Activated CD8-positive, alpha-beta memory T cell treated with anti-CD3 and anti-CD28 coated beads, Interleukin-2, amount 50 U/mL, for 24 hours (primary cell): Measurements from ENCODE around the gene EWSR1.
"Not testable (repeated sequence)": the region's sequence is repeated elsewhere in the genome, so short reads cannot be mapped to it uniquely, and the experiment has no call there.

ENCODE experiments used
- DNase-seq: peaks from one replicate; pipeline ENCODE4 v3.0.0-alpha.2; 2020; ENCODE audit errors: extremely low read depth

The EWSR1 gene

GRCh38 chr22:29267858-29268510 is at the start of gene EWSR1, which contains the start of gene RHBDD3:
Gene EWSR1 (plus strand): TSS chr22:29268268. CDS start chr22:29268337, 69 bp downstream.
Gene RHBDD3 (minus strand): TSS chr22:29267981. CDS start chr22:29265626, 2,355 bp downstream.
- peak; percentile 88 for DNase-seq

DNA sequence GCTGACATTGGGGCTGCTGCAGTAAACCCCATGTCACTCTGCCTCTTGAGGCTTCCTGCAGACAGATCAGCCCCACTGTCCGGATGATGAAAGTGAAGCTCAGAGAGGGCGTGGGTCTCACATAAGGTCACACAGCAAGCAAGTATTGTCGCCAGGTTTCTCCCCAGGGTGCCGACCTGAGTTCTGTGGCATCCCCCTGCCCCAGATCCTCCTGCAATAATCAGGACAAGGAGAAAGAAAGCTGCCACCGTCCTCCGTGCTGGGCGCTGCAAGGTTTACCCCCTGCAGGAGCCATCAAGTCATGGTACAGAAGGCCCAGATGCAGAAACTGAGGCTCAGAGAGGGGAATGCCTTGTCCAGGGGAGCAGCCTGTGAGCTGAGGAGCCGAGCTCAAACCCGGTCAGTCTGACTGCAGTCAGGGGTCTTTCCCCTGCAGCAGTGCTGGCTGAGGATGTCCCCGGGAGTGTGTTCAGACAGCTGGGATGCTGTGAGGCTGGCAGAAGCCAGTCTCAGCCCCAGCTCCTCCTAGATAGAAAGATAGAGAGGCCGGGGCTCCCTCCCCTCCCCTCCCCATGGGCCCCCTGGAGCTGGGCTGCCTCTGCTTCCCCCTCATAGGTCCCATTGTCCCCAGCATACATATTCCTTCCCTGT is 49.2 kb upstream of the EWSR1 start:
- DNase-seq = no peak

DNA sequence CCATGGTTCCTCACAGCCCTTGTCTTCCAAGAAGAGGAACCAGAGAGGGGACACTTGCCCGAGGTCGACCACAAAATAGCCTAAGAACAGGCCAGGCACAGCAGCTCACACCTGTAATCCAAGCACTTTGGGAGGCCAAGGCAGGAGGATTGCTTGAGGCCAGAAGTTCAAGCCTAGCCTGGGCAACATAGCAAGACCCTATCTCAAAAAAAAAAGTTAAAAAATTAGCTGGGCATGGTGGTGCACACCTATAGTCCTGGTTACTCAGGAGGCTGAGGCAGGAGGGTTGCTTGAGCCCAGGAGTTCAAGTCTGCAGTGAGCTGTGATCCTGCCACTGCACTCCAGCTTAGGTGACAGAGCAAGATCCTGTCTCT is 48.7 kb upstream of the EWSR1 start:
- not testable (repeated sequence) for DNase-seq

- DNase-seq = no peak
These were observed 48.0 kb upstream of the EWSR1 start for GRCh38 chr22:29219881-29220670.

GRCh38 chr22:29224121-29224858 is 43.8 kb upstream of the EWSR1 start:
- no peak for DNase-seq

DNA sequence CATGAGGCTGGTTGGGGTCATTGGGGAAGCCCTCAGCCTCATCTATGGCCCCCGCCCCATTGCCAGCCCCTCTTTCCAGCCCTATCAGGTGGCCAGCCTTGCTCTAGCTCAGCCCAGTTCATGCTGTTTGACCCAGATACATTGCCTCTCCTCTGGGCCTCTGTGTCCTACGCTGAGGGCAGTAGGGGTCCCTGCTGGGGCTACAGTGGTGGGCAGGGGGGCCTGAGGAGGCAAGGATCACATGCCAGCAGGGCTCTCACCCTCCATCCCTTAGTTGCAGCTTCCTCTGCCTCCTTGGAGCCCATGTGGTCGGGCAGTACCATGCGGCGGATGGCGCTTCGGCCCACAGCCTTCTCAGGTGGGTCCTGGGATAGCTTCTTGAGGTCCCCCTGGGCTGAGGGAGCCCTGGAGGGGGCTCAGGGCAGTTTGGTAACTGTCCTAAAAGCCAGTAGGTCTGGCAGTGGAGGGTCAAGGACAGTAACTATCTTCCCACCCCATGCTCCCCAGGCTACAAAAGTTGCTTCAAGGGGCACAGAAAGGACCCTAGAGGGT is 43.1 kb upstream of the EWSR1 start:
- no peak for DNase-seq

DNA sequence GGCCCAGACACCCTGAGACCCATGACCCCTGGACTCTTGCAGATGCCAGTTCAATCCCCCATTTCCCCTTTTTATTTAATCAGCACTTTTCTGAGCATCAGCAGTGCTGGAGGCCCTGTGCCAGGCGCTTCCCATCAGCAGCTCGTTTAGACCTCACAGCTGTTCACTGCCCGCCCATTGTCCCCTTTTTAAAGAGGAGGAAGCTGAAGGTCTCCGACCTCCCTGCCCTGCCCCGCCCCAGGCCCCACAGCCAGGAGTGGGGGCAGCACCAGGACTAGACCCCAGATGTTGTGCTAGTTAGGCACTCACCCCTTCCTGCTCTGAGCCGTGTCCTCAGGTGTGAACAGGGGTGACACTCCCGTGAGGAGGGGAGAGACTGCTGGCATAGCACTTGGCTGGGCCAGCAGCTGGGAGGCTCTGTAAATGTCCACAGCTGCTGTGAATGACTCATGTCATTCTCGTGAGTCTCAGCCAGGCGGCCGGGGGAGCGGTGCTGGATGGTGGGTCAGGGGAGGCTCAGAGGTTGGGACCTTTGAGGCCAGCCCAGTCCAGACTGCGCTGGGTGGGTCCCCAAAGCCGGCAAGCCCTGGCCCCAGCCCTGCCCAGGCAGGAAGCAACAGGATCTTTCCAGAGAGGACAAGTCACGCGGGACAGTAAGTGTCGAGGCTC is 42.5 kb upstream of the EWSR1 start:
- DNase-seq = no peak

DNA sequence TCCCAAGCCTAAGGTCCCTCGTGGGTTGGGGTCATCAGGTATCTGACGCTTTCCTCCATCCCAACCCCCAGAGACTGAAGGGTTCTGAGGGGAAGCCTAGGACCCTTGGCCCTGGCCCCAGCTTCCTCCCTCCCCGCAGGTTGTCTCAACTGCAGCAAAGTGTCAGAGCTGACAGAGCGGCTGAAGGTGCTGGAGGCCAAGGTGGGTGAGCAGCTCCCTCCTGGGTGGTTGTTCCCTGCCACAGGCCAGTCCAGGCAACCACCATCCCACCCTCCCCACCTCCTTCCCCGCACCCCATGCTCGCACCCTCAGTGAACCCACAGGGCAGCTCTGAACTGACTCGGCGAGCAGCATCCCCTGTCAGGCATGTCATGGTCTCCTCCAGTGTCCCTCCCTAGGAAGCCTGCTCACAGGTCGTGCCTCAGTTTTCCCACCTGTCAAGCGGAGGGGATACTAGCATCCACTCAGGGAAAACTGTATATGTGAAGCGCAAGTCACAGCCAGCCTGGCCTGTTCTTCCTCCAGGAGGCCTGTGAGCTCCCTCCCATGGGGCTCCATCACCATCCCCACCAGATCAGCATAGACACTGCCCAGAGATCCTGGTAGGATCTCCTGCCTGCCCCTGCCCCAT is 41.6 kb upstream of the EWSR1 start:
- no peak for DNase-seq

GRCh38 chr22:29230972-29231875 is 36.8 kb upstream of the EWSR1 start:
- DNase-seq = no peak

DNA sequence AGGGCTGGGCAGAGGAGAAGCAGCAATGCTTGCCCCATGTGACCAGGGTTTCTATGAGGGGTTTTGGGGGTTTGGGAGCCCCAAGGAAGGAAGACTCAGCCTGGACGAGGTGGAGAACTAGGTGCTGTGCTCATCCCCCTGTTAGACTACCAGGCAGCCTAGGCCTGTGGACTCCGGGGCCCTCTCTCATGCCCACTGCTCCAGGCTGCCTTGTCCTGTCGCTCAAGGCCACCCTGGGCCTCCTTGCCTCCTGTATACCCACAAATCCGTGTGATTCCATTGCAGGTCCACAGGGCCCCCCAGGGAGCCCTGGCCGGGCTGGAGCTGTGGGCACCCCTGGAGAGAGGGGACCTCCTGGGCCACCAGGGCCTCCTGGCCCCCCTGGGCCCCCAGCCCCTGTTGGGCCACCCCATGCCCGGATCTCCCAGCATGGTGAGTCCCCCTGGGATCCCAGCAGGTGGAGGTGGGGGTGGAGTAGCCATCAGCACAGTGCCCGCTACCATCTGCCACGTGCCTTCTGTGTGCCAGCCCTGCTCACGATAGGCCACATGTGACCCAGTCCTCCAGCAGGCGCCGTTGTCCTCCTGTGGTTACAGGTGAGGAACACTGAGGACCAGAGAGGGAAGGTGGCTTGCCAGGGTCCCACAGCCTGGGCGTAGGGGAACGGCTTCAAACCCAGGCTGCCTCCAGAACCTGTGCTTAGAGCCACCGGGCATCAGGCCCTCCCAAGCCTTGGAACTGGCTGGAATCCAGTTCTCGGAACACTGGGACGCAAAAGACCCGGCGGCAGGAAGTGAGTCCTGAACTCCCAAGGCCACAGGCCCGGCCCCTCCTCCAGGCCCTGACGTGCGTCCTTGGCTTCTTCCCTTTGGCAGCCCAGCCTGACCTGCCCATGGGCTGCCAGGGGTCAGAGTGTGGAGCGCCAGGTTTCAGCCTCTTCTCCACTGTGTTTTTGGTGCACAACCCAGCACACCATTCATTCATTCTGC is 35.8 kb upstream of the EWSR1 start:
- no peak for DNase-seq

- no peak for DNase-seq
These were observed 34.7 kb upstream of the EWSR1 start for GRCh38 chr22:29233277-29233877.

DNA sequence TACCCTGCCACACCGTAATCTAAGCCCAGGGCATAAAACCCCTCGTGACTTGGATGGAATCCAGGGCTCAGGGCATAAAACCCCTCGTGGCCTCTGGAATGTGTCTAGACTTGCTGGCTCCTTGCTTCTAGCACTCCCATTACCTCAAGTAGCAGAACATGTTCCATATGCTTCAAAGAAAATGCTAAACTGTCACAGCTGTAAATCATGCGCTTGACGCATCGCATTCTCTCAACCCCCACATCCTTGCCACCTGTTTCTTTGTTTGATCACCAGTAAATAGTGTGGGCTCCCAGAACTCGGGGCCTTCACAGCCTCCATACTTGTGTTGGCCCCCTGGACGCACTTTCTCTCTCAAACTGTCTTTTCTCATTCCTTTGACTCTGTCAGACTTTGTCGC is 27.6 kb upstream of the EWSR1 start:
- not testable (repeated sequence) for DNase-seq

DNA sequence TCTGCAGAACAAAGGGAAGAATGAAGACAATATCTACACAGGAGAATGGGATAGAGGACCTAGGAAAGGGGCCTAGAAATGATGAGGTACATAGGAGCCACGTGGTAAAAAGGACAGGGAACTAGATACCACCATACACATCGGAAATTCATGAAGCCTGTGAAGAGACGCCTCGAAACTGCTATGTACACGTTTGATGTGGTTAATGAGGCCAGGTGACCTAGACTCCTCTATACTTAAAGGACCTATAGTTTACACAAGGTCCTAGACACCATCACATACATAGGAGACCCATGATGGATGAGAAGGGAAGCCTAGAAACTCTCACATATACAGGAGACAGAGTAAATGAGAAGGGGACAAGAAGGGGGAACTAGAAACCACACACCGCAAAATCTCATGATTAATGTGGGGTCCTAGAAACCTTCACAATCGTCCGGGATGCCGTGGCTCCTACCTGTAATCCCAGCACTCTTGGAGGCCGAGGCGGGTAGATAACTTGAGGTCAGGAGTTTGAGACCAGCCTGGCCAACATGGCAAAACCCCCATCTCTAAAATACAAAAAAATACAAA is 24.1 kb upstream of the EWSR1 start:
- no peak for DNase-seq

DNA sequence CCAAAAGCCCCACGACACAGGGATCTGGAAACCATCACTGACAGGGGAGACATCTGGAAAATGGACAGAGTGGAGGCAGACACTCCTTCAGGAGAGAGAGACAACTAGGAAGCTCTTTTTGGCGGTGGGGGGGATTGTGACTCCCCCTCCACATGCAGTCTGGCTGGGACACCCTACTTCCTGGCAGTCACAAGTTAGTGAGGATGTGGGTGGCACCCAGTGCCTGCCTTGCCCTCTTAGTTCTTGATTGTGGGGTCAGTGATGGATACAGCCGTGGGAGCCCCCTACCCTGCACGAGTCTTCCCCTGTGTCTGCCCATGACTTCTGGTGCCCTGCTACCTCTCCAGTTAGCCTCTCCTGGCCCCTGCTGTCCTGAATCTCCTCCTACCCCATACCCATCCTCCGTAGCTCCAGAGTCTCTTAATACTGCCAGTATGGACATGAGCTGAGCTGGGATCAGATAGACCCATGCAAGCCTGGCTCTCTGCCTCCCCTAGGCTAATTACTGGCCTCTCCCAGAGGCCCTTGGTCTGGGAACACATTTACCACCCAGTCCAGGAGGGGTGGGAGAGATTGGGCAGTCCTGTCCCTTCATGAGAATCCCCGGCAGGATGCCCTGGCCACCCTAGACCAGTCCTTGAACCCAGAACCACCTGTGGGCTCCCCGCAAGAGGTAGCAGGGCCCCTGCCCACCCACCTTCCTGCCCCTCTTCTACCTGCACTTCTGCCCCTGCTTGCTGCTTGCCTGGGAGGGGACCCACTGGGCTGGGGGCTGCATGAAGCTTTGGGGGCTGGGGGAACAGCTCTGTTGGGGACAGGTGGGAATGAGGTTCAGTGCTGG is 23.1 kb upstream of the EWSR1 start:
- DNase-seq = no peak

GRCh38 chr22:29245626-29246385 is 22.3 kb upstream of the EWSR1 start:
- DNase-seq = peak; percentile 27

GRCh38 chr22:29247891-29248290 is 20.2 kb upstream of the EWSR1 start:
- not testable (repeated sequence) for DNase-seq
